GM18507 (cell line): Measurements from ENCODE around the gene TUBA1B.
"Not testable (repeated sequence)": the region's sequence is repeated elsewhere in the genome, so short reads cannot be mapped to it uniquely, and the experiment has no call there.

Experiments
- DNase-seq: peaks from one replicate; pipeline ENCODE4 v3.0.0; 2011; ENCODE audit warnings: low read depth; ENCODE audit not compliant: insufficient read length; ENCODE audit errors: extremely low spot score
- FAIRE-seq: peaks from 2 replicates; lab custom pipeline; 2011; peaks lifted over from hg19 to GRCh38; lab: Jason Lieb, UNC

Gene TUBA1B

GRCh38 chr12:49131051-49131893, at the start of gene TUBA1B:
TUBA1B (minus strand) TSS chr12:49131395; CDS start chr12:49131300, 95 bp downstream.
- FAIRE-seq (peak; percentile 44), DNase-seq (peak; percentile 84)

GRCh38 chr12:49174218-49174617, 43.0 kb upstream of the TUBA1B start:
- DNase-seq (no peak), FAIRE-seq (no peak)

GRCh38 chr12:49170924-49171323, 39.7 kb upstream of the TUBA1B start:
- DNase-seq = no peak
- no peak for FAIRE-seq

GRCh38 chr12:49165114-49165513, 33.9 kb upstream of the TUBA1B start:
- FAIRE-seq (no peak), DNase-seq (no peak)

- FAIRE-seq, DNase-seq: not testable (repeated sequence)
Observed at GRCh38 chr12:49161901-49162300, 30.7 kb upstream of the TUBA1B start.

GRCh38 chr12:49161092-49161795, 30.0 kb upstream of the TUBA1B start:
- DNase-seq (no peak), FAIRE-seq (no peak)

- FAIRE-seq = peak; percentile 66
- no peak for DNase-seq
Observed at GRCh38 chr12:49160399-49160798, 29.2 kb upstream of the TUBA1B start.

GRCh38 chr12:49154221-49154620, 23.0 kb upstream of the TUBA1B start:
- FAIRE-seq (no peak), DNase-seq (no peak)

- DNase-seq (no peak), FAIRE-seq (no peak)
Observed at GRCh38 chr12:49147384-49147783, 16.2 kb upstream of the TUBA1B start.

- FAIRE-seq (no peak), DNase-seq (no peak)
Observed at GRCh38 chr12:49146406-49146805, 15.2 kb upstream of the TUBA1B start.

GRCh38 chr12:49144384-49144783, 13.2 kb upstream of the TUBA1B start:
- FAIRE-seq (no peak), DNase-seq (no peak)

- DNase-seq = no peak
- FAIRE-seq = no peak
Observed at GRCh38 chr12:49138999-49139398, 7.8 kb upstream of the TUBA1B start.

GRCh38 chr12:49138587-49138986, 7.4 kb upstream of the TUBA1B start:
- FAIRE-seq (peak; percentile 35), DNase-seq (no peak)

GRCh38 chr12:49137476-49137875, 6.3 kb upstream of the TUBA1B start:
- FAIRE-seq (no peak), DNase-seq (no peak)

GRCh38 chr12:49136997-49137396, 5.8 kb upstream of the TUBA1B start:
- not testable (repeated sequence) for FAIRE-seq, DNase-seq

GRCh38 chr12:49133590-49133989, 2.4 kb upstream of the TUBA1B start:
- DNase-seq (no peak), FAIRE-seq (no peak)

- FAIRE-seq (no peak), DNase-seq (no peak)
Observed at GRCh38 chr12:49133014-49133413, 1.8 kb upstream of the TUBA1B start.

GRCh38 chr12:49131894-49132461, 783 bp upstream of the TUBA1B start:
- DNase-seq (no peak), FAIRE-seq (no peak)

GRCh38 chr12:49130151-49131050, 794 bp downstream of the TUBA1B start:
- DNase-seq (peak; percentile 70), FAIRE-seq (peak; percentile 74)
